HG02870 (cell line): Measurements from ENCODE around the gene SSC4D.
A peak's percentile ranks its signal among the peaks of the same experiment; 100 is the strongest.
"Not testable (repeated sequence)": the region's sequence is repeated elsewhere in the genome, so short reads cannot be mapped to it uniquely, and the experiment has no call there.

Source experiments
- ATAC-seq: cut with Tn5 transposase; IDR thresholded peaks from one replicate; pipeline ENCODE4 v1.9.1; 2021; ENCODE audit warnings: mild to moderate bottlenecking, moderate library complexity; ENCODE audit not compliant: unreplicated experiment

Gene SSC4D

DNA sequence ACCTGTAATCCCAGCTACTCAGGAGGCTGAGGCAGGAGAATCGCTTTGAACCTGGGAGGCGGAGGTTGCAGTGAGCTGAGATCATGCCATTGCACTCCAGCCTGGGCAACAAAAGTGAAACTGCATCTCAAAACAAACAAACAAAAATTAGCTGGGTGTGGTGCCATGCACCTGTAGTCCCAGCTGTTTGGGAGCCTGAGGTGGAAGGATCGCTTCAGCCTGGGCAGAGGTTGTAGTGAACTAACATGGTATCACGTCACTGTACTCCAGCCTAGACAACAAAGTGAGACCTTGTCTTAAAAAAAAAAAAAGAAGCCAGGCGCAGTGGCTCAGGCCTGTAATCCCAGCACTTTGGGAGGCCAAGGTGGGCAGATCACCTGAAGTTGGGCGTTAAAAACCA lies 21.7 kb downstream of the SSC4D start:
- not testable (repeated sequence) for ATAC-seq

- ATAC-seq: no peak
Measured at GRCh38 chr7:76386691-76387260, 22.7 kb downstream of the SSC4D start.

DNA sequence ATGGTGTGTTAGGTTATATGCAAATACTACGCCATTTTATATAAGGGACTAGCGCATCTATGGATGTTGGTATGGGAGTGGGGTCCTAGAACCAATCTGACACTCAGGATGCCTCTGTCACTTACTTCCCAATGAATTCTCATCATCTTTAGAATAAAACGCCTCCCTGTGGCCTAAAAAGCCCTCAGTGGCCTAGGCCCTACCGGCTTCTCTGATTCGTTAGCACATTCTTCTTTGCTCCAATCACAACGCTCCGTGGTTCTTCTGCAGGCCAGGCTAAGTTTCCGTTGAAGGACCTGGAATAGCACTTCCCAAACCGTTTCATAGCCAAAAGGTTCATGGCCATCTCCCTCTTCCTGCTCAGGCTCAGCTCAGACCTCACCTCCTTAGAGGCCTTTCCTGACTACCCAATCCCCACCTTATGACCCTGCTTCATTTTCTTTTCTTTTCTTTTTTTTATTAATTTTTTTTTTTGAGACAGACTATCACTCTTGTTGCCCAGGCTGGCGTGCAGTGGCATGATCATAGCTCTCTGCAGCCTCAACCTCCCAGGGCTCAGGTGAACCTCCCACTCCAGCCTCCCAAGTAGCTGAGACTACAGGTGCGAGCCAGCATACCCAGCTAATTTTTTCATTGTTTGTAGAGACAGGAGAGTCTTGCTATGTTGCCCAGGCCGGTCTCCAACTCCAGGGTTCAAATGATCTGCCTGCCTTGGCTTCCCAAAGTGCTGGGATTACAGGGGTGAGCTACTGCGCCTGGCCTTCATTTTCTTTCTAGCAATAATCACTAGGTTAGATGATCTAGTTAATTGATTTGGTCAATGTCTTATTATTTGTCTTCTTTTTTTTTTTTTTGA lies 26.2 kb downstream of the SSC4D start:
- ATAC-seq: no peak

- no peak for ATAC-seq
Measured at GRCh38 chr7:76381814-76382213, 27.7 kb downstream of the SSC4D start.

DNA sequence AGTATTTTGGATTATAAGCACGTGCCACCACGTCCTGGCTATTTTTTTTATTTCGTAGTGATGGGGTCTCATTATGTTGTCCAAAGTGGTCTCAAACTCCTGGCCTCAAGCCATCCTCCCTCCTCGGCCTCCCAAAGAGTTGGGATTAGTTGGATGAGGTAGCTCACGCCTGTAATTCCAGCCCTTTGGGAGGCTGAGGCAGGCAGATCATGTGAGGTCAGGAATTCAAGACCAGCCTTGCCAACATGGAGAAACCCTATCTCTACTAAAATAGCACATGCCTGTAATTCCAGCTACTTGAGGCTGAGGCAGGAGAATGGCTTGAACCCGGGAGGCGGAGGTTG lies 28.9 kb downstream of the SSC4D start:
- no peak for ATAC-seq

- no peak for ATAC-seq
Measured at GRCh38 chr7:76377186-76377918, 32.1 kb downstream of the SSC4D start.

GRCh38 chr7:76375251-76375650 lies 34.2 kb downstream of the SSC4D start:
- ATAC-seq: no peak

DNA sequence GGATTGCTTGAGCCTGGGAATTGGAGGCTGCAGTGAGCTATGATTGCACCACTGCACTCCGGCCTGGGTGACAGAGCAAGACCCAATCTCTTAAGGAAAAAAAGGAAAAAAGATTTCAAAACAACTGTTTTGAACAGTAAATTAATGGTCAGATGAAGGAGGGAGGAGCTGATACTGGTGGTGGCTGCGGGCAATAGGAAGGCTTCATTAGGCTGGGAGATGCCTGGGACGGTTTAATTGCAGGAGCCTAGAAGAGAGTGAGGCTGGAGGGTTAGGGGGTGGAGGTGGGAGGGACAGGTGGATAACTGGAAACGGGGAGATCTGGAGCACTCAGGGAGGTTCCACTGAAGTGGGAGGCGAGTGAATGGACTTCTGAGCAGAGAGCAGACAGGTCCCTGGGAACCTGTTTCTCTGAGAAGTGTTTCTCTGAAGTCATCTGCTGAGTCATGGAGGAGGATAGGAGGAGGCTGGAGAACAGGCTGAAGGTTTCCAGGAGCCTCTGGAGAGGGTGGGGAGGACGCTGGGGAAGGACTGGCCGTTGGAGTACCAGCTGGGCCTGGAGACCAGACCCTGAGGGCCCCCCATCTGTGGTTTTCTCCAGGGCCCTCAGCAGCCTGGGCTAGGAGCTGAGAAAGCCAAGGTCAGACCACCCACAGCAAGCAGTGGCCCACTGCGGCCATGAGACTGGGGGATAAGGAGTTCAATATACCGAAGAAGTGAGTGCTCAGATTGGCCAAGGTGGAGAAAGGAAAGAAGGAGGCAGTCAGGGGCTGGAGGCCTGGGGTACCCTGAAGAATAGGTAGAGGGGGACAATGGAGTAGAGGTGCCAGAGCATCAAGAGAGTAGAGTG lies 36.3 kb downstream of the SSC4D start:
- ATAC-seq: no peak

- ATAC-seq: no peak
Measured at GRCh38 chr7:76371396-76371795, 38.1 kb downstream of the SSC4D start.

DNA sequence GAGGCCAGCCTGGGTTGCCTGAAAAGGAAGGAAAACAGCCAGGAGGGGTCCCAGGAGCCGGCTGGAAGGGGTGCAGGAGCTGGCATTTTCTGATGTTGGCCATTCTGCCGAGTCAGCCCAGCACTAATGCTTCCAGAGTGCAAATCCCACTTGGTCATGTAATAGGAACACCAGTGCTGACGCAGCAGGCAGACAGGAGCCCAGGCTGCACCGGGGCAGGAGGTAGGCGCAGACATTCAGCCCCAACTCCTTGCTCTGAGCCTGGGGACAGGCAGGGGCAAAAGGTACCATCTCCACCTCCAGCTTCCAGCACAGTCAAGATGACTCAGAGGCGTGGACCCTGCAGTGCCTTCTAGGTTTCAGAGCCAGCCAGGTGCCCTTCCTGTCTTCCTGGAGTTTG lies 40.5 kb downstream of the SSC4D start:
- no peak for ATAC-seq

DNA sequence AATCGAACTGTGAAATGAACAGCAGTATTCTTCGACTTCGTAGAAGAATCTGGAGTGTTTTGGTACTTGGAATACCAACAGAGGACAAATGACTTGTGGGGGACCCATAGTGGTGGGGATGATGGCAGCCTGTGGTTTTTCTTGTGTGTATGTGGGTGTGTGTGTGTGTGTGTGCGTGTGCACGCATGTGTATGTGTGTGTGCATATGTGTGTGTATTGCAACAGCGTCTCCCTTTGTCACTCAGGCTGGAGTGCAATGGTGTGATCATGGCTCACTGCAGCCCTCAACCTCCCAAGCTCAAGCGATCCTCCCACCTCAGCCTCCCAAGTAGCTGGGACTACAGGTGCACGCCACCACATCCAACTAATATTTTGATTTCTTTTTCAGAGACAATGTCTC lies 41.3 kb downstream of the SSC4D start:
- ATAC-seq: no peak

- no peak for ATAC-seq
Measured at GRCh38 chr7:76364198-76364584, 45.3 kb downstream of the SSC4D start.

GRCh38 chr7:76363754-76364153 lies 45.7 kb downstream of the SSC4D start:
- ATAC-seq: not testable (repeated sequence)

DNA sequence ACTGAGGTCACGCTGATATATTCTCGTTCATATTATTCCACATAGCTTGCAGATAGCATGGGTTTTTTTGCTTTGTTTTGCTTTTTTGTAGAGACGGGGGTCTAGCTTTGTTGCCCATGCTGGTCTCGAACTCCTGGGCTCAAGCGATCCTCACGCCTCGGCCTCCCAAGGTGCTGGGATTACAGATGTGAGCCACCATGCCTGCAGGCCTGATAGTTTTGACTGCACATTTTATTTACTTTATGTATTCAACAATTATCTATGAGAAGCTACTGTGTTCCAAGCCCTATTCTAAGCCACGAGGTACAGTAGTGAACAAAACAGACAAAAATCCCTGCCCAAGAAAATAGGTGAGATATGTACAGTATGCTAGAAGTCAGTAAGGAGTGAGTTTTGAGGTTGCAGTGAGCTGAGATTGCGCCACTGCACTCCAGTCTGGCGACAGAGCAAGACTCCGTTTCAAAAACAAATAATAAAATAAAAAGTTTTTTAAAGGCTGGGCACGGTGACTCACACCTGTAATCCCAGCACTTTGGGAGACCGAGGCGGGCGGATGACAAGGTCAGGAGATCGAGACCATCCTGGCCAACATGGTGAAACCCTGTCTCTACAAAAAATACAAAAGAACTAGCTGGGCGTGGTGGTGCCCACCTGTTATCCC lies 49.4 kb downstream of the SSC4D start:
- ATAC-seq: no peak

GRCh38 chr7:76359111-76359977 lies 50.2 kb downstream of the SSC4D start:
- peak; percentile 91 for ATAC-seq

DNA sequence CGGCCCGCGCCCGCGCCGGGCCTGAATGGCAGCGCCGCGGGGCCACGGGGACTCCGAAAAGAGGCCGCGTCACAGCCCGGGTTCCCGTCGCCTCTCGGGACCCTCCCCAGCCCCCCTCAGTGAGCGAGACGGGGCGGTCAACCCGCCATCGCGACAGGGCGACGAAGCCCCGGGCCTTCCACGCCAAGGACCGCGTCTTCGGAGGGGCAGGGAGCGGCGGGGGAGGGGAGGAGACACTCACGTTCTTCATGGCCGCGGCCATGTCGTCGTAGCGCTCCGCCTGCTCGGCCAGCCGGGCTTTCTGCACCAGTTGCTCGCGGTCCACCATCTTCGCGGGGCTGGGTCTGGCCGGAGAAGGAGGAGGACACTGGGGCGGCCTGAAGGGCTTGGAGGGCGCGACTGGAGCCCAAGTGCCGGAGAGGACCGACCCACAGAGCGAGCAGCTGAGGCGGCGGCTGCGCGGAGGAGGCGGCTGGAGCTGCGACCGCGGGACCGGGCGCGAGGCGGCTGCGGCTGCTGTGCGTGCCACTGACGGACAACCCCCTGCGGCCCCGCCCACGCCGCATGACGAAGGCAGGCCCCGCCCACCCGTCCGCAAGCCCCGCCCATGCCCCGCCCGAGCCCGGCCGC lies 50.9 kb downstream of the SSC4D start, which contains the start of gene YWHAG:
Gene YWHAG (minus strand): TSS at position 511 of the 630 bp plus-strand sequence. CDS start 183 bp downstream, at position 328.
- ATAC-seq: peak; percentile 65

GRCh38 chr7:76358011-76358480 lies 51.5 kb downstream of the SSC4D start:
- ATAC-seq: peak; percentile 24

DNA sequence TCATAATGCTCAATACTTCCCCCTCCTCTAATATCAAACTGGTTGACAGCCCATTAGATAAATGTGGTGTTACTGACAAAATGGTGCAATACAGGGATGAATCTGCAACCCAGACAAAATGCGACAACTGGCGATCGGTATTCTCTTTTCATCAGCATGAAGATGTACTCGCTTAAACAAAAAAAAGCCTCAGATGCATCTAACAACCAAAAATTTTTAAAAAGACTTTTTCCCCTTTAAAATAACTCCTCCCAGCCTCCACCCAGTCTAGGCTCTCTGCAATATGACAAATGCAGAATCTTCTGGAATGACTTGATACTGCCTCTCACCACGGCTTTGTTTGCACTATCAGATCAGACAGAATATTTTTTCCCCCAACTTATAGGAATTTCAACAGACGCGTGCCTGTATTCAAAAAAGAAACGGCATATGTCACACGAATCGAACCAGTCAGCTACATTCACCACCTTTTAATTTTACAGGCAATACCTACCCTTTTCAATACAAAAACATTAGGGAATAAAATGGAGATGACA lies 52.0 kb downstream of the SSC4D start:
- ATAC-seq: no peak

DNA sequence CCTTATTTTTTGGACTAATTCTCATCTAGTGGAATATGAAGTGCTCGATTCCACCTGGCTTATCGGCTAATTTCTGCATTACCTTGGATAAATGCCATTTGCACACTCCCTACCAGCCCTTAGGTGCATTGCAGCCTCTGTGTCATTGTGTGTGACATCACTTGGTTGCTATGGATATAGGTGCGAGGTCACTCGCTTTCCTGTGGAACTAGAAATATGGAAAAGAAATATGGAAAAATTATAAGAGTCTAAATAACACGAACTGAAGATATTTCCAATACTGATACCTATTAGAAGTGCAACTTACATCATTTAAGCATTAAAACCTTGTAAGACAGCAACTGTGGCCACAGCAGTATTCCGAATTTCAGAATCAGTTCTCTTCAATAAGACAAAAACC lies 52.7 kb downstream of the SSC4D start:
- ATAC-seq: no peak
